ENCODE data around the gene ACACB.

DNA sequence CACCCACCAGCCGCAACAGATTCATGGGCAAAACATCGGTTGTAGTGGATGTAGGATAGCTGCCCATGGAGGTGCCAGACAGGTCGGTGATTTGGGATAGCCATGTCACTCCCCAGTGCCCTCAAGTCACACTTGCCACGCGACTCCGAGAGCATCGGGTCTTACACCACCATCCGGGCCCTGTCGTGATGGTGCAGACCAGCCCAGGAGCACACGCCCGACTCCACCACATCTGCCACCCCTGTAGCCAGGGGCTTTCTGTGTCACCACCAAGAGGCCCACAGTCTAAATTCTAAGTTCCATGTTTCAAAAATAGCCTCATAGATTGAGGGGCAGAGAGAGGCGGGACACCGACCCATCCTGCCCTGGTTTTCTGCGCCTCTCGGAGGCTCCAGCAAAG is 174.7 kb downstream of the ACACB start:
- TF ChIP-seq, protein P1, sequence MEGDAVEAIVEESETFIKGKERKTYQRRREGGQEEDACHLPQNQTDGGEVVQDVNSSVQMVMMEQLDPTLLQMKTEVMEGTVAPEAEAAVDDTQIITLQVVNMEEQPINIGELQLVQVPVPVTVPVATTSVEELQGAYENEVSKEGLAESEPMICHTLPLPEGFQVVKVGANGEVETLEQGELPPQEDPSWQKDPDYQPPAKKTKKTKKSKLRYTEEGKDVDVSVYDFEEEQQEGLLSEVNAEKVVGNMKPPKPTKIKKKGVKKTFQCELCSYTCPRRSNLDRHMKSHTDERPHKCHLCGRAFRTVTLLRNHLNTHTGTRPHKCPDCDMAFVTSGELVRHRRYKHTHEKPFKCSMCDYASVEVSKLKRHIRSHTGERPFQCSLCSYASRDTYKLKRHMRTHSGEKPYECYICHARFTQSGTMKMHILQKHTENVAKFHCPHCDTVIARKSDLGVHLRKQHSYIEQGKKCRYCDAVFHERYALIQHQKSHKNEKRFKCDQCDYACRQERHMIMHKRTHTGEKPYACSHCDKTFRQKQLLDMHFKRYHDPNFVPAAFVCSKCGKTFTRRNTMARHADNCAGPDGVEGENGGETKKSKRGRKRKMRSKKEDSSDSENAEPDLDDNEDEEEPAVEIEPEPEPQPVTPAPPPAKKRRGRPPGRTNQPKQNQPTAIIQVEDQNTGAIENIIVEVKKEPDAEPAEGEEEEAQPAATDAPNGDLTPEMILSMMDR (IDR thresholded peaks at IDR 0.05; ENCODE audit: low read length), result no peak
- TF ChIP-seq EZH2 (IDR thresholded peaks at IDR 0.05; ENCODE audit: borderline replicate concordance, low read length), result no peak

Data from OCI-LY1 (cell line).